Epithelial cell of proximal tubule (primary cell): ENCODE results near the gene SUPT3H. TPM values are rescaled to one million over a fixed set of nuclear protein-coding genes. Genes with fewer than 3 reads are reported as not detected.

Experiments
- DNase-seq: peaks from one replicate; pipeline ENCODE4 v3.0.0-alpha.2; 2011; ENCODE audit warnings: low read depth
- H3K4me3 ChIP-seq: 2 replicates; pipeline ENCODE4 v1.5.1; 2011; ENCODE audit warnings: low read depth, mild to moderate bottlenecking, low read length
- total RNA-seq: library from RNA; depleted of rRNA; stranded (reverse); fragments of >200 nt; gene quantifications from 2 replicates; pipeline ENCODE4 v1.2.3, GENCODE V29; 2015
- TF ChIP-seq, protein P1 (sequence below): conservative IDR thresholded peaks from 2 replicates; pipeline ENCODE4 v1.5.1; 2012; ENCODE audit warnings: low read depth, mild to moderate bottlenecking, low read length

The SUPT3H gene
- total RNA-seq, 1 donor from 2014 or later = 11.5 TPM

GRCh38 chr6:45209762-45210161 lies 168.0 kb downstream of the SUPT3H start:
- DNase-seq = no peak
- TF ChIP-seq, protein P1, sequence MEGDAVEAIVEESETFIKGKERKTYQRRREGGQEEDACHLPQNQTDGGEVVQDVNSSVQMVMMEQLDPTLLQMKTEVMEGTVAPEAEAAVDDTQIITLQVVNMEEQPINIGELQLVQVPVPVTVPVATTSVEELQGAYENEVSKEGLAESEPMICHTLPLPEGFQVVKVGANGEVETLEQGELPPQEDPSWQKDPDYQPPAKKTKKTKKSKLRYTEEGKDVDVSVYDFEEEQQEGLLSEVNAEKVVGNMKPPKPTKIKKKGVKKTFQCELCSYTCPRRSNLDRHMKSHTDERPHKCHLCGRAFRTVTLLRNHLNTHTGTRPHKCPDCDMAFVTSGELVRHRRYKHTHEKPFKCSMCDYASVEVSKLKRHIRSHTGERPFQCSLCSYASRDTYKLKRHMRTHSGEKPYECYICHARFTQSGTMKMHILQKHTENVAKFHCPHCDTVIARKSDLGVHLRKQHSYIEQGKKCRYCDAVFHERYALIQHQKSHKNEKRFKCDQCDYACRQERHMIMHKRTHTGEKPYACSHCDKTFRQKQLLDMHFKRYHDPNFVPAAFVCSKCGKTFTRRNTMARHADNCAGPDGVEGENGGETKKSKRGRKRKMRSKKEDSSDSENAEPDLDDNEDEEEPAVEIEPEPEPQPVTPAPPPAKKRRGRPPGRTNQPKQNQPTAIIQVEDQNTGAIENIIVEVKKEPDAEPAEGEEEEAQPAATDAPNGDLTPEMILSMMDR = no peak
- H3K4me3 ChIP-seq = no peak overlapping the region

DNA sequence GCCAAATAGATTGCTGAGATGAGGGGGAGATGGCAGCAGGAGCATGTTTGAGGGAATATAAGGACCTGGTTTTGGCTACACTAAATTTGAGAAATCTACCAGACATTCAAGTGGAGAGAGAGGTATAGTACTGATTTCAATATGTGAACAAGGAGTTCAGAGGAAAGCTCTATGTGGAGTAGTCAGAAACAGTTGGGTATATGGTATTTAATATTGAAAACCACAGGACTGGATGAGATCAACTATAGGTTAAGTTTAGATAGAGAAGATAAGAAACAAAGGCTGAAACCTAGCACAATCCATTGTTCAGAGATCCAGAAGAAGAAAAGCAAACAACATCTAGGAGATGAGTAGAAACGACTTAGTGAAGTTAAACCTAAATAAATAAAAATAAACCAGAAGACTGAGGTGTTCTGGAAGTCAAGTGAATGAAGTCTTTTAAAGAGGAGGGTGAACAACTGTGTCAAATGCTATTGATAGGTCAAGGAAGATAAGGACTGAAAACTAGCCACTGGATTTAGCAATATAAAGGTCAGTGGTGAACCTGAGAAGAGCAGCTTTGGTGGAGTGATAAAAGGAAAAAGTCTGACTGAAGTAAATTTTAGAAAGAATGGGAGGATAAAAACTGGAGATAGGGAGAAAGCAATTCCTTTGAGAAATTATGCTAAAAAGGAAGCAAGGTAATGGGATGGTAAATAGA lies 170.8 kb downstream of the SUPT3H start:
- DNase-seq = no peak
- TF ChIP-seq, protein P1 = no peak
- no peak overlapping the region for H3K4me3 ChIP-seq

- no peak for DNase-seq
- TF ChIP-seq, protein P1 = no peak
- no peak overlapping the region for H3K4me3 ChIP-seq
These were observed 176.2 kb downstream of the SUPT3H start for GRCh38 chr6:45201484-45201883.

DNA sequence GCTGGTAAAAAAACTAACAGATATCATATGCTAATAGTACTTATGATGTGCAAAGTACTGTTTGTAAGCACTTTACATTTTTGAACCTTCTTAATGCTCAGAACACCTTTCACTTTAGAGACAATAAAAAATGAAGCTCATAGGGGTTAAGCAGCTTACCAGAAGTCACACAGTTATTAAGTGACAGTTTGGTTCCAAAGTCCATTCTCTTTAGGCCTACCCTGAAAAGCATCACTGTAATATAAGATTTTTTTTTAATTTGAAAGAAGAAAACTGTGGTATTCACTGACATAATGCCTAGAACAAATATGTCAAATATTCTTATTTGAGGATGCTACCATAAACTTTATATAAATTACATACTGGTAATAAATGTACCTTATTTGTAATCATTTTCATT lies 177.2 kb downstream of the SUPT3H start:
- no peak for DNase-seq
- no peak overlapping the region for H3K4me3 ChIP-seq
- TF ChIP-seq, protein P1 = no peak

DNA sequence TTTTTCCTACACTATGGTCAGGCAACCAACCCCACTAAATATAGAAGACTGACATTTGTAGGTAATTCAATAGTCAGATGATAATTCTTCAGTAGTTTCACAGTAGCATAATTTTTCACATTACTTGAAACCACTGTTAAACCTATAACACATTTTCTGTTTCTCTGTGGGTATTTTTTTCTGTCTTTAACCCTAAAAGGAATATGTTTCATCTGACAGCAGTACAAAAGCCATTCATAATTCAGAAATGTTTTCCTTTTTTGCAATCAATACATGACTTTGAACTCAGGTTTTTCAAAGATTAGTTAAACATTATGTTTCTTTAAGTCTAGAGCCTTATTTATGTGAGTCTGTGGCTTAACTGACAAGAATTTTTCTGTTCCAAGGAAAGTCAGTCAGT lies 178.2 kb downstream of the SUPT3H start:
- DNase-seq = no peak
- TF ChIP-seq, protein P1 = no peak
- H3K4me3 ChIP-seq = no peak overlapping the region

GRCh38 chr6:45196121-45196520 lies 181.6 kb downstream of the SUPT3H start:
- TF ChIP-seq, protein P1 = no peak
- no peak overlapping the region for H3K4me3 ChIP-seq
- no peak for DNase-seq

GRCh38 chr6:45195137-45195536 lies 182.6 kb downstream of the SUPT3H start:
- H3K4me3 ChIP-seq = no peak overlapping the region
- TF ChIP-seq, protein P1 = no peak
- no peak for DNase-seq
